ENCODE data around the gene ELP4.

DNA sequence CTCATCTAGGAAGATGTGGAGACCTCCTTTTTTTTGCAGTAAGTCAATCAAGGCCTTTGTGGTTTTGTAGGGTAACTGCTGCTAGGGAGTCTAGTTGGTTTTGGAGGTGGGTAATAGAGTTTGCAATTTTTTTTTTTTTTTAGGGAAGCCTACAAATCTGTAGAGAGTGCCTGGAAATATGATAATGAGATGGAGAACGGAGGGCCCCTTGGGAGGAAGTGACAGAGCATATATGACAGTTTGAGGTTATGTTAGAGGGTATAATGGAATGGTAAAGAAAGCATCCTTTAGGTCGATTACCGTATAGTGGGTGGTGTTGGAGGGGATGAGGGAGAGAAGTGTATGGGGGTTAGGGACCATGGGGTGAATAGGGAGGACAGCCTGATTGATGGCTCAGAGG is 98.3 kb downstream of the ELP4 start:
- TF ChIP-seq, protein P1, sequence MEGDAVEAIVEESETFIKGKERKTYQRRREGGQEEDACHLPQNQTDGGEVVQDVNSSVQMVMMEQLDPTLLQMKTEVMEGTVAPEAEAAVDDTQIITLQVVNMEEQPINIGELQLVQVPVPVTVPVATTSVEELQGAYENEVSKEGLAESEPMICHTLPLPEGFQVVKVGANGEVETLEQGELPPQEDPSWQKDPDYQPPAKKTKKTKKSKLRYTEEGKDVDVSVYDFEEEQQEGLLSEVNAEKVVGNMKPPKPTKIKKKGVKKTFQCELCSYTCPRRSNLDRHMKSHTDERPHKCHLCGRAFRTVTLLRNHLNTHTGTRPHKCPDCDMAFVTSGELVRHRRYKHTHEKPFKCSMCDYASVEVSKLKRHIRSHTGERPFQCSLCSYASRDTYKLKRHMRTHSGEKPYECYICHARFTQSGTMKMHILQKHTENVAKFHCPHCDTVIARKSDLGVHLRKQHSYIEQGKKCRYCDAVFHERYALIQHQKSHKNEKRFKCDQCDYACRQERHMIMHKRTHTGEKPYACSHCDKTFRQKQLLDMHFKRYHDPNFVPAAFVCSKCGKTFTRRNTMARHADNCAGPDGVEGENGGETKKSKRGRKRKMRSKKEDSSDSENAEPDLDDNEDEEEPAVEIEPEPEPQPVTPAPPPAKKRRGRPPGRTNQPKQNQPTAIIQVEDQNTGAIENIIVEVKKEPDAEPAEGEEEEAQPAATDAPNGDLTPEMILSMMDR (tag by site-specific recombination; IDR thresholded peaks at IDR 0.05) = no peak
- TF ChIP-seq KLF10 (tag by site-specific recombination; IDR thresholded peaks at IDR 0.05) (no peak), ZNF510 (tag by site-specific recombination; IDR thresholded peaks at IDR 0.05; ENCODE audit: insufficient replicate concordance) (no peak), ZBTB10 (tag by site-specific recombination; IDR thresholded peaks at IDR 0.05) (no peak), YY1 (tag by site-specific recombination; IDR thresholded peaks at IDR 0.05) (no peak), ZBTB44 (tag by site-specific recombination; IDR thresholded peaks at IDR 0.05) (no peak), TRIM28 (IDR thresholded peaks at IDR 0.05; ENCODE audit: borderline replicate concordance, low read length) (no peak), SALL2 (tag by site-specific recombination; IDR thresholded peaks at IDR 0.05; ENCODE audit: borderline replicate concordance) (no peak), ZNF624 (tag by site-specific recombination; IDR thresholded peaks at IDR 0.05) (no peak), ZNF580 (tag by site-specific recombination; IDR thresholded peaks at IDR 0.05) (no peak)
- TF ChIP-seq, protein P2, sequence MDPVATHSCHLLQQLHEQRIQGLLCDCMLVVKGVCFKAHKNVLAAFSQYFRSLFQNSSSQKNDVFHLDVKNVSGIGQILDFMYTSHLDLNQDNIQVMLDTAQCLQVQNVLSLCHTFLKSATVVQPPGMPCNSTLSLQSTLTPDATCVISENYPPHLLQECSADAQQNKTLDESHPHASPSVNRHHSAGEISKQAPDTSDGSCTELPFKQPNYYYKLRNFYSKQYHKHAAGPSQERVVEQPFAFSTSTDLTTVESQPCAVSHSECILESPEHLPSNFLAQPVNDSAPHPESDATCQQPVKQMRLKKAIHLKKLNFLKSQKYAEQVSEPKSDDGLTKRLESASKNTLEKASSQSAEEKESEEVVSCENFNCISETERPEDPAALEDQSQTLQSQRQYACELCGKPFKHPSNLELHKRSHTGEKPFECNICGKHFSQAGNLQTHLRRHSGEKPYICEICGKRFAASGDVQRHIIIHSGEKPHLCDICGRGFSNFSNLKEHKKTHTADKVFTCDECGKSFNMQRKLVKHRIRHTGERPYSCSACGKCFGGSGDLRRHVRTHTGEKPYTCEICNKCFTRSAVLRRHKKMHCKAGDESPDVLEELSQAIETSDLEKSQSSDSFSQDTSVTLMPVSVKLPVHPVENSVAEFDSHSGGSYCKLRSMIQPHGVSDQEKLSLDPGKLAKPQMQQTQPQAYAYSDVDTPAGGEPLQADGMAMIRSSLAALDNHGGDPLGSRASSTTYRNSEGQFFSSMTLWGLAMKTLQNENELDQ (tag by site-specific recombination; IDR thresholded peaks at IDR 0.05; ENCODE audit: low read depth) = no peak

All from HEK293 (cell line).